Ascending aorta (tissue), 2 donors: Measurements from ENCODE around the gene TSN. TPM values are rescaled to one million over a fixed set of nuclear protein-coding genes. Genes with fewer than 3 reads are reported as not detected.
"Not testable (repeated sequence)": the region's sequence is repeated elsewhere in the genome, so short reads cannot be mapped to it uniquely, and the experiment has no call there.

Experiments
- DNase-seq, 2 donors: peaks; one replicate each; pipeline ENCODE4 v3.0.0-alpha.2; 2019; ENCODE audit warnings: low spot score in 2 of 2
- H3K27ac ChIP-seq, 2 donors: fragments of 200-600 bp; sonication (generic); one replicate each; pipeline ENCODE4 v1.5.1; 2016 to 2017; ENCODE audit warnings: mild to moderate bottlenecking in 1 of 2
- H3K27me3 ChIP-seq: fragments of 200-600 bp; sonication (generic); one replicate; pipeline ENCODE4 v1.5.1; 2017
- H3K36me3 ChIP-seq, 2 donors: fragments of 200-600 bp; sonication (generic); one replicate each; pipeline ENCODE4 v1.5.1; 2016
- H3K4me1 ChIP-seq, 2 donors: fragments of 200-600 bp; sonication (generic); one replicate each; pipeline ENCODE4 v1.5.1; 2016 to 2017; ENCODE audit warnings: mild to moderate bottlenecking in 1 of 2
- H3K4me3 ChIP-seq, 2 donors: fragments of 200-600 bp; sonication (generic); one replicate each; pipeline ENCODE4 v1.5.1; 2016 to 2017; ENCODE audit warnings: mild to moderate bottlenecking in 1 of 2
- H3K9me3 ChIP-seq, 2 donors: fragments of 200-600 bp; sonication (generic); one replicate each; pipeline ENCODE4 v1.5.1; 2016
- intact Hi-C: fragments of 100-400 bp; cut with DNase I; formaldehyde crosslinking; loops from one replicate; pipeline ENCODE4 v1.15.1; 2023
- total RNA-seq: library from RNA; depleted of rRNA; stranded (reverse); fragments of >200 nt; gene quantifications from one replicate; pipeline ENCODE4 v1.1.0, GENCODE V29; 2016
- TF ChIP-seq, protein P1 (sequence below), 3 experiments: fragments of 200-600 bp in 2 of 3; fragments of 450-650 bp in 1 of 3; sonication (generic) in 2 of 3; IDR thresholded peaks; one replicate each; pipeline ENCODE4 v1.5.1; 2016 to 2019; ENCODE audit warnings: antibody characterized with exemption in 3 of 3, mild to moderate bottlenecking in 1 of 3, moderate library complexity in 1 of 3

Gene TSN
- total RNA-seq, 1 donor from 2014 or later = 42.6 TPM

DNA sequence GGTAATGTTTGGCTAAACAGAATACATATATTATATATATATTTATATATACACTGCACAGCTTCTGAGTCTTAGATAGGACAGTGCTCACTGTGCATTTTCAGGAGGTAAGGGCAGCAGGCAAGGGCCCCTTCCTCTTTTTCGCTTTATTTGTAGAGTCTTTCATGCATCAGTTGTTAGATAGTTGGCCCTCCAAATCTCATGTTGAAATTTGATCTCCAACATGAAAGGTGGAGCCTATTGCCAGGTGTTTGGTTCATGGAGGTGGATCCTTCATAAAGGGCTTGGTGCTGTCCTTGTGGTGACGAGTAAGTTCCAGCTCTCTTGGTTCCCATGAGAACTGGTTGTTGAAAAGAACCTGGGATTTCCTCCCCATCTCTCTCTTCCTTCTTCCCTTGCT is 48.1 kb downstream of the TSN start:
- DNase-seq = no peak
- Histone ChIP-seq H3K4me1 (no peaks in the 10 kb centered on the region), H3K4me3 (no peak overlapping the region), H3K27me3 (no peaks in the 10 kb centered on the region), H3K27ac (no peak overlapping the region), H3K36me3 (no peaks in the 10 kb centered on the region), H3K9me3 (peaks cover 0 to 9% of the 10 kb centered on the region in 2 donors)
- TF ChIP-seq, protein P1, sequence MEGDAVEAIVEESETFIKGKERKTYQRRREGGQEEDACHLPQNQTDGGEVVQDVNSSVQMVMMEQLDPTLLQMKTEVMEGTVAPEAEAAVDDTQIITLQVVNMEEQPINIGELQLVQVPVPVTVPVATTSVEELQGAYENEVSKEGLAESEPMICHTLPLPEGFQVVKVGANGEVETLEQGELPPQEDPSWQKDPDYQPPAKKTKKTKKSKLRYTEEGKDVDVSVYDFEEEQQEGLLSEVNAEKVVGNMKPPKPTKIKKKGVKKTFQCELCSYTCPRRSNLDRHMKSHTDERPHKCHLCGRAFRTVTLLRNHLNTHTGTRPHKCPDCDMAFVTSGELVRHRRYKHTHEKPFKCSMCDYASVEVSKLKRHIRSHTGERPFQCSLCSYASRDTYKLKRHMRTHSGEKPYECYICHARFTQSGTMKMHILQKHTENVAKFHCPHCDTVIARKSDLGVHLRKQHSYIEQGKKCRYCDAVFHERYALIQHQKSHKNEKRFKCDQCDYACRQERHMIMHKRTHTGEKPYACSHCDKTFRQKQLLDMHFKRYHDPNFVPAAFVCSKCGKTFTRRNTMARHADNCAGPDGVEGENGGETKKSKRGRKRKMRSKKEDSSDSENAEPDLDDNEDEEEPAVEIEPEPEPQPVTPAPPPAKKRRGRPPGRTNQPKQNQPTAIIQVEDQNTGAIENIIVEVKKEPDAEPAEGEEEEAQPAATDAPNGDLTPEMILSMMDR (IDR thresholded peaks at IDR 0.05) = no peak
- intact Hi-C loops = no loop called here

DNA sequence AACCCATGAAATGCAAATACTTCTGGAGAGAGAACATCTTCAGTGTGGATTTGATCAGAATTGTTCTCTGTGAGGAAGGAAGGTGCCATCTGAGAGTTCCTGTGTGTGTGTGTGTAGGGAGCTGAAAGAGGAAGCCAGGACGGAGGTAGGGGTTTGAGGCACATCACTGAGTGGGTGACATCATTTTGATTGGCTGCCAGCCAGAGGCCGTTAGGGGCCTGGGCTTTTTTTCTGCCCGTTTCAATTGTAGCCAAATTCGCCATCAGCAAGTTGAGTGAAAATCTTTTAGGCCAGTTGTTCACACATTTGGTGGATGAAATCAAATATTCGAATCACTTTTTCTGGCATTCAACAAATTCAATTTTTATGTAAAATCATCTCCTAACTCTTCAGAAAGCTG is 48.9 kb downstream of the TSN start:
- Histone ChIP-seq H3K4me1 (no peaks in the 10 kb centered on the region), H3K9me3 (peaks cover 0 to 9% of the 10 kb centered on the region in 2 donors), H3K27me3 (no peaks in the 10 kb centered on the region), H3K27ac (no peak overlapping the region), H3K36me3 (no peaks in the 10 kb centered on the region), H3K4me3 (no peak overlapping the region)
- intact Hi-C loops = no loop called here
- TF ChIP-seq, protein P1 (IDR thresholded peaks at IDR 0.05) = no peak
- no peak for DNase-seq

DNA sequence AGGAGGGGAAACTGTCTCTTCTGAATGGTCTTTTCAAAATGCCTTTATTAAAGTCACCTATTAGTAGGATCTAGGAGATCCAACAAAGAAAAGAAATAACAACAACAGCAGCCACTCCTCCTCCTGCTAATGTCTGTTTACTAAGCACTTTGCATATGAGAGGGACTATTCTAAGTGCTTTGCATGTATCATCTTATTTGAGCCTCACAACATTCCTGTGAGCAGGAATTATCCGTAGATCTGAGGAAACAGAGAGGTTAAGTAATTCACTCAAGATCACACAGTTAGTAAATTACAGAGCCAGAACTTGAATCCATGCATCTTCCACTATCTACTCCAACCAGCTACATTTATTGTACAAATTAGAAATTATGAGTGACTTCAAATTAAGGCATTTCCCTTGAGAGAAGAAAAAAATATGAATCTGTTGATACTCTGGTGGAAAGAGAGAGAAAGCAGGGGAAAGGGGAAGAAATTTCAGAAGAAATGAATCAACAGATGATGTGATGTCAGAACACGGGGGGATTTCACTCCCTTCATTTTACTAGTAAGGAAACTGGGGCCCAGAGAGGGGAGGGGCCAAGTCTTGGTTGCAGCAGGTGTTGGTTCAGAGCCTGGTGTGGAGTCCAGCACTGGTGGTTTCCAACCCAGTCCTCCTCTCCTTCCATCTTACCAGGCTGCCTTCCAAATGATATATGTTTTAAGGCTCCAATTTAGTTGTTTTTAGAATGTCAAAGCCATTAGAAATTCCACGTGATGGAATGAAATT is 49.7 kb downstream of the TSN start:
- TF ChIP-seq, protein P1 (IDR thresholded peaks at IDR 0.05) = no peak
- Histone ChIP-seq H3K4me3 (no peak overlapping the region), H3K36me3 (no peaks in the 10 kb centered on the region), H3K9me3 (peaks cover 0 to 9% of the 10 kb centered on the region in 2 donors), H3K27ac (no peak overlapping the region), H3K27me3 (no peaks in the 10 kb centered on the region), H3K4me1 (no peaks in the 10 kb centered on the region)
- no peak for DNase-seq
- intact Hi-C loops = no loop called here

DNA sequence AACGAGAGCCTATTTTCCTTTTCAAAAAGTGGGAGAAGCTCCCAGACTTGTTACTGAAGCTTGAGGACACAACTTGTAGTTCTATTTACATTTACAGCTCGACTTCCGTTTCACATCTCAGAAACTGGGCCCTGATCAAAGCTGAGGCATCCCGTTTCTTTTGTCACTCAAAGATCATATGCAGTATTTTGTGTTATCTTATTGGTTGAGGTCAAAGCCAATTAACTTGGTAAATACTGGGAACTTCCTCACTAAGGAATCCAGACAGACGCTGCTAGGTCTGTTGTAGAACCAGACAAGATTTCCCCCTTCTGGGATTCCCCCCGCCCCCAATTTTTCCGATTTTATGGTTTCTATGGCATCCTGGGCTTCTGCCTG is 50.3 kb downstream of the TSN start:
- intact Hi-C loops = no loop called here
- H3K9me3 ChIP-seq = peaks cover 0 to 9% of the 10 kb centered on the region in 2 donors
- no peaks in the 10 kb centered on the region for H3K27me3 ChIP-seq
- DNase-seq = no peak
- H3K4me1 ChIP-seq = no peaks in the 10 kb centered on the region
- no peak overlapping the region for H3K4me3 ChIP-seq
- H3K27ac ChIP-seq = no peak overlapping the region
- no peaks in the 10 kb centered on the region for H3K36me3 ChIP-seq
- TF ChIP-seq, protein P1 (IDR thresholded peaks at IDR 0.05) = no peak

DNA sequence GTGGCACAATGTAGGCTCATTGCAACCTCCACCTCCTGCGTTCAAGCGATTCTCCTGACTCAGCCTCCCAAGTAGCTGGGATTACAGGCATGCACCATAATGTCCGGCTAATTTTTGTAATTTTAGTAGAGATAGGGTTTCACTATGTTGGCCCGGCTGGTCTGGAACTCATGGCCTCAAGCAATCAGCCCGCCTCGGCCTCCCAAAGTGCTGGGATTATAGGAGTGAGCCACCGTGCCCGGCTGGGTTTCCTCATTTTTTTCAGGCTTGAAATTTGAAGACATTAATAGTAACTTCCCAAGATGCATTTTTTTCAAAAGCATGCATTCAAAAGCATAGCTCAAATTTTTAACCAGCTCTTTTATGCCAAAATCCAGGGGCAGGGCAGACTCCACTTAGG is 52.3 kb downstream of the TSN start:
- DNase-seq, intact Hi-C loops, H3K4me3 ChIP-seq: not testable (repeated sequence)

DNA sequence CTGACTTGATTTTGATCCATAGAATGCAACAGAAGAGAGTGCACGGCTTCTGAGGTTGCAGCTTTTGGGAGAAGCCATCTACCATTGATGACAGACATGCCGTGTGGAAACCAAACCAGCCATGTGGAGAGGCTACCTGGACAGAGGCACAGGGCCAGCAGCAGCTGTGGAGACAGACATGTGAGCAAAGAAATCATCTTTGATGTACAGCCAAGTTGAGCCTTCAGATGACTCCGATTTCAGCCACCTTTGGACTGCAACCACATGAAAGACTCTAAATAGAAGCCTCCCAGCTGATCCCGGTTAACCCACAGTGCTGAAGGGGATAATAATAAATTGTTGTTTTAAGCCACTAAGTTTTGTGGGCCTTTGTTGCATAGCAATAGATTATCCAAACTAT is 54.2 kb downstream of the TSN start:
- no peak for DNase-seq
- Histone ChIP-seq H3K27me3 (no peaks in the 10 kb centered on the region), H3K4me3 (no peak overlapping the region), H3K27ac (no peak overlapping the region), H3K36me3 (no peaks in the 10 kb centered on the region), H3K9me3 (no peaks in the 10 kb centered on the region), H3K4me1 (no peaks in the 10 kb centered on the region)
- intact Hi-C loops = no loop called here
- TF ChIP-seq, protein P1 (IDR thresholded peaks at IDR 0.05) = no peak

More for the DNA sequence above, 52.3 kb downstream of the TSN start:
- not testable (repeated sequence) for H3K36me3 ChIP-seq, H3K27ac ChIP-seq, H3K27me3 ChIP-seq, H3K9me3 ChIP-seq, H3K4me1 ChIP-seq
